Activated CD8-positive, alpha-beta memory T cell treated with anti-CD3 and anti-CD28 coated beads for 1 hour (primary cell): ENCODE results near the gene YBEY.

Source experiments
- DNase-seq, 2 donors: peaks; one replicate each; pipeline ENCODE4 v3.0.0-alpha.2; 2020; ENCODE audit warnings: low read depth in 1 of 2; ENCODE audit errors: extremely low read depth in 1 of 2

Gene YBEY

GRCh38 chr21:46264046-46264689, 22.0 kb upstream of the YBEY start:
- no peak for DNase-seq

- DNase-seq = no peak
Observed at GRCh38 chr21:46264690-46265144, 21.4 kb upstream of the YBEY start.

- no peak for DNase-seq
Observed at GRCh38 chr21:46265736-46266525, 20.2 kb upstream of the YBEY start.

GRCh38 chr21:46266946-46267345, 19.2 kb upstream of the YBEY start:
- no peak for DNase-seq

GRCh38 chr21:46268371-46268770, 17.8 kb upstream of the YBEY start:
- no peak for DNase-seq

- no peak for DNase-seq
Observed at GRCh38 chr21:46269466-46269865, 16.7 kb upstream of the YBEY start.

GRCh38 chr21:46273341-46273740, 12.8 kb upstream of the YBEY start:
- DNase-seq = no peak

GRCh38 chr21:46274797-46275390, 11.2 kb upstream of the YBEY start:
- DNase-seq = no peak

- no peak for DNase-seq
Observed at GRCh38 chr21:46284077-46284644, 2.0 kb upstream of the YBEY start.

GRCh38 chr21:46284733-46285132, 1.4 kb upstream of the YBEY start:
- DNase-seq = no peak

- DNase-seq = no peak
Observed at GRCh38 chr21:46285206-46285661, 908 bp upstream of the YBEY start, which contains the start of gene MCM3AP. MCM3AP (minus strand) TSS chr21:46285611; CDS start chr21:46285286, 325 bp downstream.

GRCh38 chr21:46286648-46287002, 483 bp downstream of the YBEY start:
- no peak for DNase-seq

- DNase-seq = no peak
Observed at GRCh38 chr21:46287541-46287940, 1.4 kb downstream of the YBEY start.

- DNase-seq = no peak
Observed at GRCh38 chr21:46289655-46290179, 3.6 kb downstream of the YBEY start.

- DNase-seq = no peak
Observed at GRCh38 chr21:46291561-46291960, 5.4 kb downstream of the YBEY start.

GRCh38 chr21:46294647-46295176, 8.6 kb downstream of the YBEY start:
- no peak for DNase-seq

GRCh38 chr21:46295177-46295770, 9.1 kb downstream of the YBEY start:
- DNase-seq = no peak

- peak in 1 of 2 donors; percentile 22 for DNase-seq
Observed at GRCh38 chr21:46295996-46296752, 10.0 kb downstream of the YBEY start.

- no peak for DNase-seq
Observed at GRCh38 chr21:46297338-46298271, 11.5 kb downstream of the YBEY start.
